ENCODE results near the gene TSC22D4.

TSC22D4 gene

DNA sequence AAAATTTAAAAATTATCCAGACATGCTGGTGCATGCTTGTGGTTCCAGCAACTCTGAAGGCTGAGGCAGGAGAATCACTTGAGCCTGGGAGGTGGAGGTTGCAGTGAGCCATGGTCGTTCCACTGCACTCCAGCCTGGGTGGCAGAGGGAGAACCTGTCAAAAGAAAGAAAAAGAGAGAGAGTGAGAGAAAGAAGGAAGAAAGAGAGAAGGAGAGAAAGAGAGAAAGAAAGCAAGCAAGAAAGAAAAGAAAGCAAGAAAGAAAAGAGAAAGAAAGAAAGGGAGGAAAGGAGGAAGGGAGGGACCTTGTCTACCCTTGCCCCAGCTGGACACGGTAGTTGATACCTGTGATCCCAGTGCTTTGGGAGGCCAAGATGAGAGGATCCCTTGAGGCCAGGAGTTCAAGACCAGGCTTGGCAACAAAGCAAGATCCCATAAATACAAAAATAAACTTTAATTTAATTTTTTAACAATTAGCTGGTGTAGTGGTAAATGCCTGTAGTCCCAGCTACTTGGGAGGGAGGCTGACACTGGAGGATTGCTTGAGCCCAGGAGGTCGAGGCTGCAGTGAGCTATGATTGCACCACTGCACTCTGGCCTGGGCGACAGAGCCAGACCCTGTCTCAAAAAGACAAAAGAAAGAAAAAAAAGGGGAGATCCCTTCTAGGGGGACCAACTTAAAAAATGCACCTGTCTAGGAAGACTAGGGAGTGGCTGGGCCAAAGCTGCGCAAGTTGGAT is 13.9 kb upstream of the TSC22D4 start:
- DNase-seq (ENCODE audit: low read depth in 2 of 2), result no peak

DNA sequence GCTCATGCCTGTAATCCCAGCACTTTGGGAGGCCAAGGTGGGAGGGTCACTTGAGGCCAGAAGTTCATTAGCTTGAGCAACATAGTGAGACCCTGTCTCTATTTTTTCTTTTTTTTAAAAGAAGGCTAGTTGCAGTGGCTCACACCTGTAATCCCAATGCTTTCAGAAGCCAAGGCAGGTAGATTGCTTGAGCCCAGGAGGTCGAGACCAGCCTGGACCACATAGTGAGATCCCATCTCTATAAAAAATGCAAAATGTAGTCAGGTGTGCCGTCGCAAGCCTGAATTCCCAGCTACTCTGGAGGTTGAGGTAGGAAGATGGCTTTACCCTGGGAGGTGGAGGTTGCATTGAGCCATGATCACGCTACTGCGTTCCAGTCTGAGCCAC is 12.2 kb upstream of the TSC22D4 start:
- DNase-seq (ENCODE audit: low read depth in 2 of 2), result no peak

DNA sequence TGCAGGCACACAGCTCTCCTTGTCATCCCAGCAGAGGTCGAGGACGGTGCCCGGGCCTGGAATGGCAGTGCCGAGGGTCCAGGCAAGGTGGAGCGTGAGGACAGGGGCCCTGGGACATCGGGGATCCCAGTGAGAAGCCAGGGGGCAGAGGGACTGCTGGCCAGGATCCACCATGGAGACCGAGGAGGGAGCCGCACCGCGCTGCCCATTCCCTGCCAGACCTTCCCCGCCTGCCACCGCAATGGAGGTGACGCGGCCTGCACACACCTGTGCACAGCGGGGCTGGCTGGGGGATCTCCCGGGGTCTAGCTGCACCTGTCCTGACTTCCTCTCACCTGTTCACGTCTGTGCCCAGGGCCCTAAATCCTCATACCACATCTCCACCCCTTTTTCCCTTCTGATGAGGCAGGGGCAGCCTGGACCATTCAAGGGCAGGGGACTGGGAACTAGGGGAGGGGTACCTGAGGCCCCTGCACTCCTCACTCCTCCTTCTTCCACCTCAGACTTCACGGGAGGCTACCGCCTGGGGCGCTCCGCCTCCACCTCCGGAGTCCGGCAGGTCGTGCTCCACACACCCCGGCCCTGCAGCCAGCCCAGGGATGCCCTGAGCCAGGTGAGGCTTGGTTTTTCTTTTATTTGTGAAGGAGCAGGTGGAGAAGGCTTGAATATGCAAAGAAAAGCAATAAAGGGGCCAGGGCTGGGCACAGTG is 11.6 kb upstream of the TSC22D4 start:
- no peak for DNase-seq (ENCODE audit: low read depth in 2 of 2)

DNA sequence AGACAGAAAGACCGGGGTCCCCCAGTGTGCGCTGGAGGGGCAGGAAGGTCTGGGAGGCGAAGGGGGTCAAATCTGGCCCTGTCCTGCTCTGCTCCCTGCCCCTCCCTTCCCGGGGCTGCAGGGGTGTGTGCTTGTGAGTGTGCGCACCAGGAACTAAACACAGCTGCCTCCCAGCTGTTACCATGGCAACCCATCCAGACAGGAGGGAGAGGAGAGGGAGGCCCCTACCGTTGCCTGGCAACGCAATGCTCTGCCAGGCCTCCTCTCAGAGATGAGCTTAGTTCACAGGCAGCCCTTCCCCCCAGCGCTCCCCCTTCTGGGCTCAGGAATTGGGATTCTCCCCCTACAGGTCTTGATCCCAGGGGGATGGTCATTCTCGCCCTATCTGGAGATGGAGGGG is 10.8 kb upstream of the TSC22D4 start:
- DNase-seq (ENCODE audit: low read depth in 2 of 2), result no peak

DNA sequence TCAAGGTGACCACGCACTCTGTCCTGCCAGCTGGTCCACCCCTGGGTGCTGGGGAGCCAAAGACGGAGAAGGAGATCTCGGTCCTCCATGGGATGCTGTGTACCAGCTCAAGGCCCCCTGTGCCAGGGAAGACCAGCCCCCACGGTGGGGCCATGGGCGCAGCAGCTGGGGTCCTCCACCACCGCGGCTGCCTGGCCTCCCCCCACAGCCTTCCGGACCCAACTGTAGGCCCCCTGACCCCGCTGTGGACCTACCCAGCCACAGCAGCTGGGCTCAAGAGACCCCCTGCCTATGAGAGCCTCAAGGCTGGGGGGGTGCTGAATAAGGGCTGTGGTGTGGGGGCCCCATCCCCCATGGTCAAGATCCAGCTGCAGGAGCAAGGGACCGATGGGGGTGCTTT is 10.1 kb upstream of the TSC22D4 start:
- DNase-seq (ENCODE audit: low read depth in 2 of 2), result no peak

DNA sequence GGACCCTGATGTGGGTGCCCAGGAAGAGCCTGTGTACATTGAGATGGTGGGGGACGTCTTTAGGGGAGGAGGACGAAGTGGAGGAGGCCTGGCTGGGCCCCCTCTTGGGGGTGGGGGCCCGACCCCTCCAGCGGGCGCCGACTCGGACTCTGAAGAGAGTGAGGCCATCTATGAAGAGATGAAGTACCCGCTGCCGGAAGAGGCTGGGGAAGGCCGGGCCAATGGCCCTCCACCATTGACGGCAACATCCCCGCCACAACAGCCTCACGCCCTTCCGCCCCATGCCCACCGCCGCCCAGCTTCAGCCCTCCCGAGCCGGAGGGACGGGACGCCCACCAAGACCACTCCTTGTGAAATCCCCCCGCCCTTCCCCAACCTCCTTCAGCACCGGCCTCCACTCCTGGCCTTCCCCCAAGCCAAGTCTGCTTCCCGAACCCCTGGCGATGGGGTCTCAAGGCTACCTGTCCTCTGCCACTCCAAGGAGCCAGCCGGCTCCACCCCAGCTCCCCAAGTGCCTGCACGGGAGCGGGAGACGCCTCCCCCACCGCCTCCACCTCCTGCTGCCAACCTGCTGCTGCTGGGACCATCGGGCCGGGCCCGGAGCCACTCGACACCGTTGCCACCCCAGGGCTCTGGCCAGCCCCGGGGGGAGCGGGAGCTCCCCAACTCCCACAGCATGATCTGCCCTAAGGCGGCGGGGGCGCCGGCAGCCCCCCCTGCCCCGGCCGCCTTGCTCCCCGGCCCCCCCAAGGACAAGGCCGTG is 9.5 kb upstream of the TSC22D4 start:
- DNase-seq (ENCODE audit: low read depth in 2 of 2), result no peak

DNA sequence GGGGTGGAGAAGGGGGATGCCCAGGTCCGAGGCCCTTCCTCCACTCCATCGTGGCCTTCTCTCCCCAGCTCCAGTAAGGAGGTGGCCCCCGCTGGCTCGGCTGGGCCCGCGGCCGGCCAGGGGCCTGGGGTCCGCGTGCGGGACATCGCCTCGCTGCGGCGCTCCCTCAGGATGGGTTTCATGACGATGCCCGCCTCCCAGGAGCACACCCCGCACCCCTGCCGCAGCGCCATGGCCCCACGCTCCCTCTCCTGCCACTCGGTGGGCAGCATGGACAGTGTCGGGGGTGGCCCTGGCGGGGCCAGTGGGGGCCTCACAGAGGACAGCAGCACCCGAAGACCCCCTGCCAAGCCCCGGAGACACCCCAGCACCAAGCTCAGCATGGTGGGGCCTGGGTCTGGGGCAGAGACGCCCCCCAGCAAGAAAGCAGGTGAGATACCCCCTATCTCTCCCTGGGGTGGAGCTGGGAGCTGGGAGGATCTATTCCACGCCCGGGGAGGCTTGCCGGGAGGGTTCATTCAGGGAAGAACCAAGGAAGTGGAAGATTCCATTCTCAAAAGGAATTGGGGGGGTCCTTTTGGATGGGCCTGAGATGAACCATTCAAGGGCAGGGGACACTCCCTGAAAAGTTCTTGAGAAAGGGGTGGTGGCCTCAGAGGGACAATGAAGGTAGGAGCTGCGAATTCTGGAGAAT is 7.9 kb upstream of the TSC22D4 start:
- DNase-seq (ENCODE audit: low read depth in 2 of 2), result no peak

DNA sequence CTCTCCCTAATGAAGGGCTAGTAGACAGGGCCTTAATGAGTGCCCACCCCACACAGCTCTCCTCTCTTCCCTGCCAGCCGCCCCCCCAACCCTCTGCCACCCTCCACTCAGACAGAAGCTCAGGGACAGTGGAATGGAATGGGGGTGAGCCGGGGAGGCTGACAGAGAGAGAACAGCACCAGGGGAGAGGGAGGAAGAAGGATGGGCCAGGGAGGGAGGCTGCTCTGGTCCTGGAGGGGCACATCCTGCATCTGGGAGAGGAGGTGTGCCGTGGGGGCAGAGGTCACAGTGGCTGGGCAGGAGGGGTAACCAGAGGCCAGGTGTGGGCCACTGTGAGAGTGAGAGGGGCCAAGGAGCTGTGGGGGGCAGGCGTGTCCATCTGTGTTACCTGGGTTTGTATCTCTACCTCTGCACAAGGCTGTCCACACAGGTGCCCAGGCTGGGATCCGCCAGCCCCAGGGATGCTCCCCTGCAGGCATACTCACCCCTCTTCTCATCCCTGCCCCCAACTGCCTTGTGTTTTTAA is 7.2 kb upstream of the TSC22D4 start:
- DNase-seq (ENCODE audit: low read depth in 2 of 2), result no peak

DNA sequence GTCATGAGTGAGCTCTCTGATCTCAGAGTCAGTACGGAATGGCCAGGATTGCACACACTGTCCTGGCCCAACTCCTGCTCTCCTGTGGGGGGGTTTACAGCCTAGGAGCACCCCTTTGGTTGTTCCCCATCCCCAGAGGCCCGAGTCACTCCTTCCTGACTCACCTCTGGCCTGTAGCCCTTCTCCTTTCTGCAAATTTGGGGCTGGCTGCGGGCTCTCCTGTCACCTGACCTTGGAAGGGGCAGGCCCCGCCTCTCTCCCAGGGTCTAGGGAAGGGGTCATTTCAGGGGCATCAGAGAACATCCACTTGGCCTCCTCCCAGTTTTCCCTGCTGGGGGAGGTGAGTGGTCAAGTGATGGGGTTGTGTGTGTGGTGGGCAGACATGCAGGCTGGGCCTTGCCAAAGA is 6.5 kb upstream of the TSC22D4 start:
- no peak for DNase-seq (ENCODE audit: low read depth in 2 of 2)

DNA sequence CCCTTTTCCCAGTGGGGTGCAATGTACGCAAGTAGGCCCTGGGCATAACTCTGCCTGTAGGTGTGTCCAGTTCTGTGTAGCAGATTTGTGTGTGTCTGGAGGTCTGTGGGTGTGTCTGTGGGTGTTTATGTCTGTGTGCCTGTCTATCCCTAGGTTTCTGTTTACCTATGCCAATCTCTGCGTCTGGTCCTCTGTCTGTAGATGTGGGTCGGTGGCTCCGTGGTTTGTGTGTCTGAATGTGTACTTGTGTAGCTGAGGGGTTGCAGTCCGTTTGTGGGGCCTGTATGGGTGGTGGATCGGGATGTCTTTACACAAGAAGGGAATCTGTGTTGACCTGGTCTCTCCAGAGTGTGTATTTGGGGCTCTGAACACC is 5.6 kb upstream of the TSC22D4 start:
- no peak for DNase-seq (ENCODE audit: low read depth in 2 of 2)

DNA sequence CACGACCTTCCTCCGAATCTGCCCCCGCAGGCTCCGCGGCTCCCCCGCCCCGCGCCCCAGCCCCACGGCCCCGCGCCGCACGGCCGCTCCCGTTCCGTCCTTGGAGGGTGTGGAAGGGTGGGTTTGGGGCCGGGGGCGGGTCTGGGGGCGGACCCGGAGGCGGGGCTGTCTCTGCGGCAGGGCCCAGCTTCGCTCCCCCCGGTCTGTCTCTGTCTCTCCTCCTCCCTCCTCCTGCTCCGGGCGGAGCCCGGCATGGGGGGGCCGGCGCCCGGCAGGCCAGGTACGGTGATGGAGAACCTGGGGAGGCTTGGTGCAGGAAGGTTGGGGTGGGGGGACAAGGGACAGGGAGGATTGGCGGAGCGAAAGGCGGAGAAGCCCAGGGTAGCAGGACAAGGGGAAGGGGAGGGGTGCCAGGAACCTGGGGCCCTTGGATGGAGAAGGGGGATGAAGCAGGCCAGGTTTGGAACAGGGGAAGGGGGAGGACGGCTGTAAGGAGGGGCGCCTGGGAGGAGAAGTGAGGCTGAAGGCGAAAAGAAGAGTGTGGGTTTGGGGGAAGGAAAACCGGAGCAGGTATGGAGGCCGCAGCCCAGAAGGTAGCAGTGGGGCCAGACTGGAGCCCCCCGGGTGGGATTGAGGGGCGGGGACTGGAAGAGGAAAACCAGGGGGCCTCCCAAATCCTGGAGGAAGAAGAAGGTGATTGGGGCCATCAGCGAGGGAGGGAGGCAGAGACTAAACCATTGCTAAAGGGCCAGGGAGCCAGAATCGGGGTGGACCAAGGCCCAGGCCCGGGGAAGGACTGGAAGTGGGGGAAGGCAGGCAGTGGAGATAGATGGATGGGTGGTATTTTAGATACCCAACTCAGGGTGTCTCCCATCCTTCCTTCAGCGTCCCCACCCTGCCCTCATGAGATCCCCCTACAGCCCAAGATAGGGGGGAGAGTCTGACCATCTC is 5.0 kb upstream of the TSC22D4 start, which contains the start of gene NYAP1:
TSS of gene NYAP1 (plus strand) at position 206 of the 951 bp plus-strand sequence. CDS start 1,385 bp downstream, outside the sequence.
- peak; percentile 35 to 42 for DNase-seq (ENCODE audit: low read depth in 2 of 2)

DNA sequence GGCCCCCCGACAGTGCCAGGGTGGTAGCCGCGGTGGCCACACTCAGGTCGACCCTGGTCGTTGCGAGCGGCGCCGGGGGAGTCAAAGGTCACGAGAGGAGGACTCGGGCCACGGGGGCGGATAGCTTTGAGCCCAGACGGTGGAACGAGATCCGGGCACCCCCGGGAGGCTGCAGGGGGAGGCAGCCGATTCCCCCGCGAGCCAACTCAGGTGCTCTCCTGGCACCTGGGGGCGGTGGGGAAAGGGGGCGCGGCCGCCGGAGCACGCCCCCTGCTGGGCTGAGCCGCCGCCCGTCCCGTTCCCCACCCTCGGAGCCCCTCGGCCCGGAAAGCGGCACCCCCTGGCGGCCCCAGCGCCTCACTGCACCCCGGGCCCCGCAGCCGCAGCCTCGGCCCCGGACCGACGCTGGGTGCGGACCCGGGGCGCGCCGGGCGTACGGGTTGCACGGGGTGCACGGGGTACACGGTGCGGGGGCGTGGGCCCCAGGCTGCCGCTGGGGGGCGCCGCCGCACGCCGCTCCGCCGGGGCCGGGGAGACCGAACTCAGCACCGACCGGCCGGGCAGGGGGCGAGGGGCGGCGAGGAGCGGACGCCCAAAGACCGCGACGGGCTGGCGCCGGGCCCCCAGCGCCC is 4.2 kb upstream of the TSC22D4 start:
- DNase-seq (ENCODE audit: low read depth in 2 of 2), result peak; percentile 82 to 84

DNA sequence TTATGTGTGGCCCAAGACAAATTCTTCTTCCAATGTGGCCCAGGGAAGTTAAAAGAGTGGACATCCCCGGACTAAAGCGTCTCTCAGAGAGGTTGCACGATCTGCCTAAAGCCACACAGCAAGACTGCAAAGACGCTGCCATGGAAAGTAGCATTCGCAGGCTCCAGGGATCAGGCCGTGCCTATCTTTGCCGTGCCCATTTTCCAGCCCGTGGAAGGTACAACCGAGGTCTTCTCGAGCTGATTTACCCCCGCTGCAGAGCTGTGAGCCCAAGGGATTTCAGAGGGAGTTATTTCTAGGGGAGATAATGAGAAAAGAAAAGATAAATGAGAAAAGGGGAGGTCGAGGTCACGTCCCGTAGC is 3.7 kb upstream of the TSC22D4 start:
- DNase-seq (ENCODE audit: low read depth in 2 of 2), result no peak

DNA sequence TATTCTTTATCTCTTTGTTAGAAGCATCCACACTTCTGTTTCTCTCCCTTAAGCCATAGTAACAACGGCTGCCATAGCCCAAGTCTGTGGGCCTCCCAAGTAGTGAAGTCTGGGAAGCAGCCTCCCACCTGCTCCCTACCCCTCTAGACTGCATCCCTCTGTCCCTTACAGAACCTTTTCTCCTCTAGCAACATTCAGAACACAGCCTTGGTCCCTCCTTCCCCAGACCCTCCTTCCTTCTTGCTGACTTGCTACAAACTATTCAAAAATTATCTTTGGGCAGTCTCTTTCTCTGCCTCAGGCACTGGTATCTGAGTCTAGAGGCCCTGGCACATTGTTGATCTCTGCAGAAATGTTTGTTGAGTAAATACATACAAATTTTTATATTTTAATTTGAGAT is 2.5 kb upstream of the TSC22D4 start:
- no peak for DNase-seq (ENCODE audit: low read depth in 2 of 2)

DNA sequence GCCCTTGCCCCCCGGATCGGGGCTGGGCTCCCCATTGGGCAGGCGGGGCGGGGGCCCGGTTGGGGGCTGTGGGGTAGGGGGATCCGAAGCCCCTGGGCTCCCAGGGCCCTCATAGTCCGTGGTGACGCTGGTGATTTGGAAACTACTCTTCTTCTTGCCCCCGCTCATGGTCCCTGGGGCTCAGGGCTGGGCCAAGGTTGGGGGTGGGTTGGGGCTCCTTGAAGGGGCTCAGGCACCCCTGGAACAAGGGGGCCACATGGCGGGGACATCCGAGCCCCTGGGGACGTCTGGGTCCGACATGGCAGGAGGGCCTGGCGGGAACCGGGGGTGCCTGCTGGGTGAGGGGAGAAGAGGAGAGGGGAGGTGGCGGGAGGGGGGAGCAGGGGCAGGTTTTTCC is 1.1 kb downstream of the TSC22D4 start:
- no peak for DNase-seq (ENCODE audit: low read depth in 2 of 2)

DNA sequence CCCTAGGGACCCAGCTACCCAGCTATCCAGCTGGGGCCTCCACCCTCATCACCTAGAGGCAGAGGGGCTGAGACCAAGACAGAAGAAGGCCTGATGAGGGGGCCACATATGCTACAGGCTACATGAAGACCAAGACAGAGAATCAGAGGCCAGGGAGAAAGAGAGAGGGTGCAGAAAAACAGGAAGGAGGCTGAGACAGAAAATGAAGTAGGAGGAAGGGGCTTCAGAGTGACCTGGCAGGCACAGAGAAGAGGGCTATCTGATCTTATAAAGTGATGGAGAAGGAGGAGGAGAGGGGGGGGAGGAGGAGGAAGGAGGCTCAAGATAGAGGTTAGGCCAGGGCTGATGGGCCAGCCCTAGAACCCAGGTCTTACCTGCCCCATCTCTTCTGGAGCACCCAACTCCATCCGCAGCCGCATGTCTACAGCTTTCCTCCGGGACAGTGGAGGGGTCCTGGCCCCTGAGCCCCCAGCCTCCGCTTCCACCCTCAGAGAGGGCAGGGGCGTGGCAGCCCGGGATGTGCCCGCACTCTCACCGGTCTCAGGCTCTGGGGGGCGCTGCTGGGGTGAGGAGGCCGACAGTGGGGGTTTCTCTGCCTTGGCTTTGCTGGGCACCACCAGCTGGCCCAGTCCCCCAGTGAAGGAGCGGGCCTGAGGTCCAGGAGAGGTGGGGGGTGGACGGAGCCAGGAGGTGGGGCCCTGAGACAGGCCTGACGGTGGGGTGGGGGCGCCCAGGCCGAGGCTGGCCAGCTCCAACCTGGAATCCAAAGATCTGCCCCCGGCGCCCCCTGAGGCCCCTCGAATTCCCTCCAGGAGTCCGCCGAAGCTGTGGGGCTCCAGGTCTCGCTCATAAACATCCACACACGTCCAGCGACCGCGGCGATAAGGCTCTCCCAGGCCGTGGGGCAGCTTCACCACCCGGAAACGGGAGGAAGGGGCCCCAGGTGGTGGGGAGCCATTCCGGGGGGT is 1.8 kb downstream of the TSC22D4 start:
- peak in 1 of 2 donors; percentile 23 for DNase-seq (ENCODE audit: low read depth in 2 of 2)

DNA sequence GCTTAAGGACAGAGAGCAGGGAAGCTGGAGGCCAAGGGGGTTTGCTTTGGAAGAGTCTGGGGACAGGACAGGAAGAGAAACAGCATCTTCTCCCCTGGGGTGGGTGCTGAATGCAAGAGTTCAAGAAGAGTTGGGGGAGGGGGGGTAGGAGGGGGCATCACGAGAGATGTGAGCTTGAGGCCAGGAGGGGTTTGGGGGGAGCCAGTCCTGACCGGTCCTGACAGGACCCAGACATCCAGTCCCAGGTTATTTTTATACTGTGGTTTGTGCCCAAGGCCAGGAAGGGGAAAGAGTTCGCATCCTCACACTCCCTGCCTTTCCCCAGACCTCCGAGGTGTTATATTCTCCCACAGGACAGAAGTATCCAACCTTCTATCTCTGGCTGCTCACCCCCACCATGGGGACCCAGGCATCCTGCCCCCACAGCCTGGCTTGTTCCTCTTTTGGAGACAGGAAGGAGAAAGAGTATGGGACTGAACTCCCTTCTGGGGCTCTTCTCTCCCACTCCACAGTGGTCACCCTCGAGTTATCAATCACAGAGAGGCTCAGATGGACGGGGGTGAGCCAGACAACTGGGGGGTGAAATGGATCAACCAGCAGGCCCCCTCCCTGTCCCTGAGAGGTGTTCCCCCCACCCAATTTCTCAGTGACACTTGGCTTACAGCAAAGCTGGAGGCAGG is 2.8 kb downstream of the TSC22D4 start:
- DNase-seq (ENCODE audit: low read depth in 2 of 2), result no peak

DNA sequence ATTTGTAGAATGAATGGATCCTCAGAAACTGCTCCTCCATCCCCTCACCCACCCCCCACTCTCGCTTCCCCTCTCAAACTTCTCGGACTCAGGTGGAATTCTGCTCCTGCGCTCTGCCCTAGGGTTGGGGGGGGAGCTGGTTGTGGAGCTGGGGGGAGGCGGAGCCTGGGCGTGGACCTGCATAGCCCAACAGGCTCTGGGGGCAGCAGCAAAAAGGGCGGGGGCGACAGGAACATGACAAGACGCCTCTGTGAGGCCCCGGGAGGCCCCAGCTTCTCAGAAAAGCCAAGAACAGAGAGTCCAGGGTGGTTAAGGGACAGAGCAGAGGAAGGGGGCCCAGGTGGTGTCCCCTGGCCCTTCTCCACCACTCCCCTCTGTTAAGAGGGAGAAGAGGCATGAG is 3.5 kb downstream of the TSC22D4 start:
- no peak for DNase-seq (ENCODE audit: low read depth in 2 of 2)
